Upper lobe of left lung (tissue), 4 donors: ENCODE data around the gene KIF7.

Experiments used
- EP300 ChIP-seq, 4 donors: sonication (generic); formaldehyde crosslinking; IDR thresholded peaks; one replicate each; pipeline ENCODE4 v1.5.1; 2017; ENCODE audit warnings: antibody characterized with exemption in 4 of 4, control low read depth in 2 of 4
- POLR2A ChIP-seq, 4 donors: fragments of 450-650 bp; IDR thresholded peaks; one replicate each; pipeline ENCODE4 v1.5.1; 2016 to 2017; ENCODE audit warnings: antibody characterized with exemption in 4 of 4, mild to moderate bottlenecking in 2 of 4
- POLR2AphosphoS5 ChIP-seq, 2 donors: sonication (generic); formaldehyde crosslinking; IDR thresholded peaks; one replicate each; pipeline ENCODE4 v1.5.1; 2017; ENCODE audit warnings: antibody characterized with exemption in 2 of 2
- TF ChIP-seq, protein P1 (sequence below), 6 experiments: fragments of 450-650 bp in 4 of 6; fragments of 200-600 bp in 2 of 6; sonication (generic) in 2 of 6; IDR thresholded peaks; one replicate each; pipeline ENCODE4 v1.5.1; 2016 to 2019; ENCODE audit warnings: antibody characterized with exemption in 6 of 6

DNA sequence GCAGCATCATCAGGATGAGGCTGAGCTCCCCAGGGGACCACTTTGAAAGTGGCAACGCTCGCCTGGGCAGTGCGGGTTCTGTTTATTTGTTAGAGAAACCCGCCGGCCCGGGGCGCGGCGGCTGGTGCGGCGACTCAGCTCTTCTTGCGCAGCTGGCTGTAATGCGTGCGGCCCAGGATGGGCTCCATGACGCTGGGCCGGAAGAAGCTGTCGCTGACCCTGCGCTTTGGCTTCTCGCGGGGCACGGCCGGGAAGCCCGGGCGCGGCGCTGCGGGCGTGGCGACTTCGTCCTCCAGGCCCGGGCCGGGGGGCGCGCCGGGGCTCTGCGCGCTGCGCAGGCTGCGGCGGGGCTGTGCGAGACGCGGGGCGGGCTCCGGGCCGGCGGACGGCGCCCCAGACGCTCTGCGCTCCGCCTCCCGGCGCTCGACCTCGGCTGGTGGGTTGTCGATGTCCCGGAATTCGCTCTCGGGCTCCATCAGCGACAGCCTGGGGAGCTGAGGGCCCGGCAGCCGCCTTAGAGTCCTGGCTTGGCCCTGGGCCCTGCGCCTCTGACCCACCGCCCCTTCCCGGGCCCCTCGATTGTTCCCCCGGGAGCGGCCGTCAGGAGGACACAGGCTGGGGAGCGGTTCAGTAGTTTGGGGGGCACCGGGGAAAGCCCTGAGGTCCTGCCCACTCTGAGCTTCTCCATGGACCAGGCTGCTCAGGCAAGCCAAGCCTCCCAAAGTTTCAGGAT is 10.3 kb upstream of the KIF7 start:
- TF ChIP-seq, protein P1, sequence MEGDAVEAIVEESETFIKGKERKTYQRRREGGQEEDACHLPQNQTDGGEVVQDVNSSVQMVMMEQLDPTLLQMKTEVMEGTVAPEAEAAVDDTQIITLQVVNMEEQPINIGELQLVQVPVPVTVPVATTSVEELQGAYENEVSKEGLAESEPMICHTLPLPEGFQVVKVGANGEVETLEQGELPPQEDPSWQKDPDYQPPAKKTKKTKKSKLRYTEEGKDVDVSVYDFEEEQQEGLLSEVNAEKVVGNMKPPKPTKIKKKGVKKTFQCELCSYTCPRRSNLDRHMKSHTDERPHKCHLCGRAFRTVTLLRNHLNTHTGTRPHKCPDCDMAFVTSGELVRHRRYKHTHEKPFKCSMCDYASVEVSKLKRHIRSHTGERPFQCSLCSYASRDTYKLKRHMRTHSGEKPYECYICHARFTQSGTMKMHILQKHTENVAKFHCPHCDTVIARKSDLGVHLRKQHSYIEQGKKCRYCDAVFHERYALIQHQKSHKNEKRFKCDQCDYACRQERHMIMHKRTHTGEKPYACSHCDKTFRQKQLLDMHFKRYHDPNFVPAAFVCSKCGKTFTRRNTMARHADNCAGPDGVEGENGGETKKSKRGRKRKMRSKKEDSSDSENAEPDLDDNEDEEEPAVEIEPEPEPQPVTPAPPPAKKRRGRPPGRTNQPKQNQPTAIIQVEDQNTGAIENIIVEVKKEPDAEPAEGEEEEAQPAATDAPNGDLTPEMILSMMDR (IDR thresholded peaks at IDR 0.05), result no peak
- TF ChIP-seq EP300 (IDR thresholded peaks at IDR 0.05) (no peak), POLR2A (IDR thresholded peaks at IDR 0.05) (peak in 1 of 4 donors; percentile 21), POLR2AphosphoS5 (IDR thresholded peaks at IDR 0.05) (no peak)
